ENCODE results near the gene CHAT.

The CHAT gene

GRCh38 chr10:49710966-49711365 lies 97.1 kb downstream of the CHAT start:
- H3K4me1 ChIP-seq (ENCODE audit: insufficient read depth, low read length, poor library complexity, severe bottlenecking), result no peaks in the 10 kb centered on the region
- H4K20me1 ChIP-seq (ENCODE audit: insufficient read depth, low read length, poor library complexity, severe bottlenecking), result no peaks in the 10 kb centered on the region
- H3K36me3 ChIP-seq (ENCODE audit: insufficient read depth, low read length), result no peaks in the 10 kb centered on the region
- no peak overlapping the region for H3K4me2 ChIP-seq (ENCODE audit: low read depth, low read length, poor library complexity, severe bottlenecking)
- no peaks in the 10 kb centered on the region for H3K9me2 ChIP-seq (replicated peaks; ENCODE audit: low read depth, low read length)
- TF ChIP-seq, protein P1, sequence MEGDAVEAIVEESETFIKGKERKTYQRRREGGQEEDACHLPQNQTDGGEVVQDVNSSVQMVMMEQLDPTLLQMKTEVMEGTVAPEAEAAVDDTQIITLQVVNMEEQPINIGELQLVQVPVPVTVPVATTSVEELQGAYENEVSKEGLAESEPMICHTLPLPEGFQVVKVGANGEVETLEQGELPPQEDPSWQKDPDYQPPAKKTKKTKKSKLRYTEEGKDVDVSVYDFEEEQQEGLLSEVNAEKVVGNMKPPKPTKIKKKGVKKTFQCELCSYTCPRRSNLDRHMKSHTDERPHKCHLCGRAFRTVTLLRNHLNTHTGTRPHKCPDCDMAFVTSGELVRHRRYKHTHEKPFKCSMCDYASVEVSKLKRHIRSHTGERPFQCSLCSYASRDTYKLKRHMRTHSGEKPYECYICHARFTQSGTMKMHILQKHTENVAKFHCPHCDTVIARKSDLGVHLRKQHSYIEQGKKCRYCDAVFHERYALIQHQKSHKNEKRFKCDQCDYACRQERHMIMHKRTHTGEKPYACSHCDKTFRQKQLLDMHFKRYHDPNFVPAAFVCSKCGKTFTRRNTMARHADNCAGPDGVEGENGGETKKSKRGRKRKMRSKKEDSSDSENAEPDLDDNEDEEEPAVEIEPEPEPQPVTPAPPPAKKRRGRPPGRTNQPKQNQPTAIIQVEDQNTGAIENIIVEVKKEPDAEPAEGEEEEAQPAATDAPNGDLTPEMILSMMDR (conservative IDR thresholded peaks at IDR 0.05; ENCODE audit: low read length), result no peak
- no peak for TF ChIP-seq EZH2phosphoT487 (IDR thresholded peaks at IDR 0.05; ENCODE audit: borderline replicate concordance)
- H3F3A ChIP-seq (ENCODE audit: low read depth), result no peaks in the 10 kb centered on the region
- H2AFZ ChIP-seq (ENCODE audit: low read length), result no peak overlapping the region
- no peaks in the 10 kb centered on the region for H3K27me3 ChIP-seq (ENCODE audit: insufficient read depth, low read length, poor library complexity, severe bottlenecking)
- 0 out of 2 replicates have a peak, but pooled peaks cover 2% of the 10 kb centered on the region for H3K9me3 ChIP-seq (ENCODE audit: insufficient read depth, low read depth, low read length)
- no peak overlapping the region for H3K9ac ChIP-seq (ENCODE audit: low read depth, low read length, poor library complexity, severe bottlenecking)
- H3K4me3 ChIP-seq (ENCODE audit: low read length, poor library complexity, severe bottlenecking), result no peak overlapping the region
- H3K79me2 ChIP-seq (ENCODE audit: insufficient read depth, low read length), result no peaks in the 10 kb centered on the region

DNA sequence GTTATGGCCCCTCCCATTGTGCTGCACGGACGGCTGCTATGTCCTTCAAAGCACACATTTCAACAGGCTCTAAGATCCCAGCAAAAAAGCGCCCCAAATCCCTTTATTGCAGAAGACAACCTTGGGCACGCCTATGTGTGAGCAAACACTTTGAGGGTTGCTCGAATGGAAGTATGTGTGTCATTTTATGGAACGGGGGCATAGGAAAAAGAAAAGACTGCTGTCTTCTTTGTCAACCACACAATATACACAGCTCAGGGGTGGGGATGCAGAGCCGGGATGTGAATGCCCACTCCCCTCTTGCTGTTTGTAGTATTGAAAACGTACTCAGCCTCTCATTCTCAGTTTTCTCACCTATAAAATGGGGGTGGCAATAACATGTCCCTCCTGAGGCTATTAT lies 97.6 kb downstream of the CHAT start:
- H3K36me3 ChIP-seq (ENCODE audit: insufficient read depth, low read length), result no peaks in the 10 kb centered on the region
- no peak overlapping the region for H3K9ac ChIP-seq (ENCODE audit: low read depth, low read length, poor library complexity, severe bottlenecking)
- H3K9me2 ChIP-seq (replicated peaks; ENCODE audit: low read depth, low read length), result no peaks in the 10 kb centered on the region
- no peaks in the 10 kb centered on the region for H3K79me2 ChIP-seq (ENCODE audit: insufficient read depth, low read length)
- H3K9me3 ChIP-seq (ENCODE audit: insufficient read depth, low read depth, low read length), result 0 out of 2 replicates have a peak, but pooled peaks cover 2% of the 10 kb centered on the region
- no peak overlapping the region for H3K4me2 ChIP-seq (ENCODE audit: low read depth, low read length, poor library complexity, severe bottlenecking)
- no peaks in the 10 kb centered on the region for H3K4me1 ChIP-seq (ENCODE audit: insufficient read depth, low read length, poor library complexity, severe bottlenecking)
- H4K20me1 ChIP-seq (ENCODE audit: insufficient read depth, low read length, poor library complexity, severe bottlenecking), result no peaks in the 10 kb centered on the region
- TF ChIP-seq, protein P1 (conservative IDR thresholded peaks at IDR 0.05; ENCODE audit: low read length), result no peak
- TF ChIP-seq EZH2phosphoT487 (IDR thresholded peaks at IDR 0.05; ENCODE audit: borderline replicate concordance), result no peak
- no peaks in the 10 kb centered on the region for H3F3A ChIP-seq (ENCODE audit: low read depth)
- H3K27me3 ChIP-seq (ENCODE audit: insufficient read depth, low read length, poor library complexity, severe bottlenecking), result no peaks in the 10 kb centered on the region
- no peak overlapping the region for H3K4me3 ChIP-seq (ENCODE audit: low read length, poor library complexity, severe bottlenecking)
- no peak overlapping the region for H2AFZ ChIP-seq (ENCODE audit: low read length)

- Histone ChIP-seq H3K9me2 (replicated peaks; ENCODE audit: low read depth, low read length) (no peaks in the 10 kb centered on the region), H3K4me2 (ENCODE audit: low read depth, low read length, poor library complexity, severe bottlenecking) (no peak overlapping the region), H3F3A (ENCODE audit: low read depth) (no peaks in the 10 kb centered on the region), H3K9me3 (ENCODE audit: insufficient read depth, low read depth, low read length) (0 out of 2 replicates have a peak, but pooled peaks cover 2% of the 10 kb centered on the region), H3K4me1 (ENCODE audit: insufficient read depth, low read length, poor library complexity, severe bottlenecking) (no peaks in the 10 kb centered on the region), H3K79me2 (ENCODE audit: insufficient read depth, low read length) (no peaks in the 10 kb centered on the region), H3K4me3 (ENCODE audit: low read length, poor library complexity, severe bottlenecking) (no peak overlapping the region), H3K36me3 (ENCODE audit: insufficient read depth, low read length) (no peaks in the 10 kb centered on the region), H3K9ac (ENCODE audit: low read depth, low read length, poor library complexity, severe bottlenecking) (no peak overlapping the region), H4K20me1 (ENCODE audit: insufficient read depth, low read length, poor library complexity, severe bottlenecking) (no peaks in the 10 kb centered on the region), H2AFZ (ENCODE audit: low read length) (no peak overlapping the region), H3K27me3 (ENCODE audit: insufficient read depth, low read length, poor library complexity, severe bottlenecking) (no peaks in the 10 kb centered on the region)
- TF ChIP-seq, protein P1 (conservative IDR thresholded peaks at IDR 0.05; ENCODE audit: low read length), result no peak
- no peak for TF ChIP-seq EZH2phosphoT487 (IDR thresholded peaks at IDR 0.05; ENCODE audit: borderline replicate concordance)
Measured at GRCh38 chr10:49713266-49713665, 99.4 kb downstream of the CHAT start.
